Choroid plexus epithelial cell (primary cell): ENCODE measurements around the gene NRAS.
A peak's percentile ranks its signal among the peaks of the same experiment; 100 is the strongest.

Experiments
- DNase-seq: peaks from one replicate; pipeline ENCODE4 v3.0.0-alpha.2; 2010; ENCODE audit warnings: low read depth
- H3K4me3 ChIP-seq: 2 replicates; pipeline ENCODE4 v1.5.1; 2011; ENCODE audit warnings: low read depth, mild to moderate bottlenecking, control low read depth, low read length, moderate library complexity
- TF ChIP-seq, protein P1 (sequence below): conservative IDR thresholded peaks from 2 replicates; pipeline ENCODE4 v1.5.1; 2011; ENCODE audit warnings: low read depth, mild to moderate bottlenecking, control low read depth, inconsistent platforms, low read length, moderate library complexity

The NRAS gene

GRCh38 chr1:114685851-114686250, 30.7 kb downstream of the NRAS start:
- no peak for DNase-seq
- TF ChIP-seq, protein P1, sequence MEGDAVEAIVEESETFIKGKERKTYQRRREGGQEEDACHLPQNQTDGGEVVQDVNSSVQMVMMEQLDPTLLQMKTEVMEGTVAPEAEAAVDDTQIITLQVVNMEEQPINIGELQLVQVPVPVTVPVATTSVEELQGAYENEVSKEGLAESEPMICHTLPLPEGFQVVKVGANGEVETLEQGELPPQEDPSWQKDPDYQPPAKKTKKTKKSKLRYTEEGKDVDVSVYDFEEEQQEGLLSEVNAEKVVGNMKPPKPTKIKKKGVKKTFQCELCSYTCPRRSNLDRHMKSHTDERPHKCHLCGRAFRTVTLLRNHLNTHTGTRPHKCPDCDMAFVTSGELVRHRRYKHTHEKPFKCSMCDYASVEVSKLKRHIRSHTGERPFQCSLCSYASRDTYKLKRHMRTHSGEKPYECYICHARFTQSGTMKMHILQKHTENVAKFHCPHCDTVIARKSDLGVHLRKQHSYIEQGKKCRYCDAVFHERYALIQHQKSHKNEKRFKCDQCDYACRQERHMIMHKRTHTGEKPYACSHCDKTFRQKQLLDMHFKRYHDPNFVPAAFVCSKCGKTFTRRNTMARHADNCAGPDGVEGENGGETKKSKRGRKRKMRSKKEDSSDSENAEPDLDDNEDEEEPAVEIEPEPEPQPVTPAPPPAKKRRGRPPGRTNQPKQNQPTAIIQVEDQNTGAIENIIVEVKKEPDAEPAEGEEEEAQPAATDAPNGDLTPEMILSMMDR, result no peak
- H3K4me3 ChIP-seq, result no peak overlapping the region

DNA sequence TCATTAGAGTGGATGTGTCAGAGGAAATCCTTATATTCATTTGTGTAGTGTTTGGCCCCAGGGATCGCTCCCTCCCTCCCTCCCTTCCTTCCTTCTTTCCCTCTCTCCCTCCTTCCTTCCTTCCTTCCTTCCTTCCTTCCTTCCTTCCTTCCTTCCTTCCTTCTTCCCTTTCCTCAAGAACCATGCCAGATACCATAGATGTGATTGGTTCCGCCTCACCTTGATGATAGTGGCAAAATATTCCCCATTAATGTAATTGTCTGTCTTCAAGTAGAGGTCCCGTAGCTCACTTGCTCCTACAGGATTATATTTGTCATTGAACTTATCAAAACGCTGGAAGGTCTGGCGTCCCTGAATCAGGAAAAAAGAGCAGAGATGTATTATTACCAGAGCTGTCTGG, 38.9 kb downstream of the NRAS start:
- no peak for DNase-seq
- no peak overlapping the region for H3K4me3 ChIP-seq
- TF ChIP-seq, protein P1, result no peak

DNA sequence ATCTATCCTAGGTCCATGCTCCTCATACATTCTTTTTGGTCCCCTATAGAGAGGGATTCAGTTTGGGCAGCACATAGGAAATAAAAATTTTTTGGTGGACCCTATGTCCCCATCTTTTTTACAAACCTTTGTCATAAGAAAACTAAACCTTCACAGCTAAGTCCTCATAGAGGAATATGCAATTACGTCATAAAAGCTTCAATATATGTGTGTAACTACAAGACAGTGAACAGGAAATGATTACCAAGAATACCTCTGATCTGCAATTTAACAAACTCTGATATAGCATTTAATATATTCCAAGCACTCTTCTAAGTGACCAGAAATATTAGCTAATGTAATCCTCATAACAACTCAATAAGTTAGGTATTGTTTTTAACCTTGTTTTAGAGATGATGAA, 40.5 kb downstream of the NRAS start:
- TF ChIP-seq, protein P1, result no peak
- no peak overlapping the region for H3K4me3 ChIP-seq
- no peak for DNase-seq

- H3K4me3 ChIP-seq, result no peak overlapping the region
- no peak for DNase-seq
- TF ChIP-seq, protein P1, result no peak
Measured at GRCh38 chr1:114671939-114672275, 44.7 kb downstream of the NRAS start.

DNA sequence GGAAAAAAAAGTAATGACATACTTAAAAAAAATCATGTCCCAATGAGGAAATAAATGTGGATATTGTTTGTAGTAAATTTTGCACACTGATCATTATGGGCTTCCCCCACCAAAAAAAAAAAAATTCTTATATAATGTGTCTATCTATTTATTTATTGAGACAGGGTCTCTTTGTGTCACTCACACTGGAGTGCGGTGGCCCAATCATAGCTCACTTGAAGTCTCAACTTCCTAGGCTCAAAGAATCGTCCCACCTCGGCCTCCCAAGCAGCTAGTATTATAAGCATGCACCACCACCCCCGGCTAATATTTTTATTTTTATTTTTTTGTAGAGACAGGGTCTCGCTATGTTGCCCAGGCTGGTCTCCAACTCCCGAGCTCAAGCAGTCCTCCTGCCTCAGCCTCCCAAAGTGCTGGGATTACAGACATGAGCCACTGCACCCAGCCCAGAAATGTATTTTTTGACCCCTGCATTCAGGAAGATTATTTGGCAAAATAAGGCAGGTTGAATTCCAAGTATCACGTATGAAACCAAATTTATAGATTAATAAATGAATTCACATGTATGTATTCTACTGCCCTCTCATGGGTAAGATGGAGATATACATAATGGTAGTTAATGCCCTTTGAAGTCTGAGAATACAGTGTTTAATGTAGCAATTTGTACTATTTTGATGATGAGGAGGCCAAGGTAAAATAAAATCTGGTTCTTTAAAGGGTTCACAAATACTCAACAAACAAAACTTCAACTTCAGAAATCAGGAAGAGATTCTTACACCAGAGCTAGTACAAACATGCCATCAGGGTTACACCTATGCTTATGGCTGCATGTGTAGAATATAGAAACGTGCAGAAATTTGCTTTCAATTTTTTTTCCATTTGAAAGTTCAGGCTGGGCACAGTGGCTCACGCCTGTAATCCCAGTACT, 45.3 kb downstream of the NRAS start:
- H3K4me3 ChIP-seq, result no peak overlapping the region
- TF ChIP-seq, protein P1, result peak; percentile 48
- DNase-seq, result peak; percentile 39

- DNase-seq, result peak; percentile 87
- TF ChIP-seq, protein P1, result no peak
- H3K4me3 ChIP-seq, result peak overlapping the region; percentile 79
Measured at GRCh38 chr1:114670083-114671010, 46.2 kb downstream of the NRAS start.
